HG02678 (cell line): ENCODE data around the gene FBXW9.
"Not testable (repeated sequence)": the region's sequence is repeated elsewhere in the genome, so short reads cannot be mapped to it uniquely, and the experiment has no call there.

Experiments used
- ATAC-seq: cut with Tn5 transposase; IDR thresholded peaks from one replicate; pipeline ENCODE4 v1.9.1; 2021; ENCODE audit warnings: mild to moderate bottlenecking, moderate library complexity; ENCODE audit not compliant: unreplicated experiment

The FBXW9 gene

DNA sequence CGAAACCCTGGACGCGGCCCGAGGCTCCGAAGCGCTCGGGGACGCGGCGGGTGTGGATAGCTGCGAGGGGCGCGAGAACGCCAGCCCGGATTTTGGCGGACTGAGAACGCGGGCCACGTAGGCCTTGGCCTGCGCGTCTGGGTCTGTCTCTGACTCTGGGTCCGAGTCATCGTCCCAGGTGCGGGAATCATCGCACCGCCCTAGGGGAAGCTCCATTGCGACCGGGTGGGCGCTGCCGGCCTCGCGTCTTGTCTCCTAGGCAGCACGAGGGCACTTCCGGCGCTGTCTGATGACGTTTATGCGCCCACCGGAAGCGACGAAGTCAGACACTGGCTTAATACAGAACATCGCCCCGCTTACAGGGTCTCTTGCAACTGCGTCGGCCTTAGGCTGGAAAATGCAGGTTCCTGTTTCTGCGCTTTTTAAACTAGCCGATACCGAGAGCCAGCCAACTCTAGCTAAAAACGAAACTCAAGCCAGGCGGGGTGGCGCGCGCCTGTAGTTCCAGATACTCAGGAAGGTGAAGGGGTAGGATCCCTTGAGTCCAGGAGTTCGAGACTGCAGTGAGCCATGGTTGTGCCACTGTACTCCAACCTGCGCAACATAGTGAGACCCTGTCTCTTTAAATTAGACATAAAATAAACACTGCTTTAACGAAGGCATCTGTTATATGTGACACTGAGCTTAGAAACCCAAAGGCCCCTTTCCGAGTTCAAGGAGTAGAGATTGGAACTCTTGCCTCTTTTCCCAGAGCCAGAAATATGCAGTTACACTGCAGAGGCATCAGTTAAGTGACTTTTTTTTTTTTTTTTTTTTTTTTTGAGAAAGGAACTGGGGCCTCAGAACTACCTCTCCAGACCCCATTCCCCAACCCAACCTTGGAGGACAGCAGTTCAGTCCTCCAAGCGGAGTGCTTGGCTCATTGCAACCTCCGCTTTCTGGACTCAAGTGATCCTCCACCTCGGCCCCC is at the start of gene FBXW9:
FBXW9 (minus strand) TSS at position 266 of the 970 bp plus-strand sequence; CDS start at position 216, 50 bp downstream.
- ATAC-seq: peak; percentile 80

- ATAC-seq: no peak
These were observed 48.9 kb upstream of the FBXW9 start for GRCh38 chr19:12745166-12745897.

DNA sequence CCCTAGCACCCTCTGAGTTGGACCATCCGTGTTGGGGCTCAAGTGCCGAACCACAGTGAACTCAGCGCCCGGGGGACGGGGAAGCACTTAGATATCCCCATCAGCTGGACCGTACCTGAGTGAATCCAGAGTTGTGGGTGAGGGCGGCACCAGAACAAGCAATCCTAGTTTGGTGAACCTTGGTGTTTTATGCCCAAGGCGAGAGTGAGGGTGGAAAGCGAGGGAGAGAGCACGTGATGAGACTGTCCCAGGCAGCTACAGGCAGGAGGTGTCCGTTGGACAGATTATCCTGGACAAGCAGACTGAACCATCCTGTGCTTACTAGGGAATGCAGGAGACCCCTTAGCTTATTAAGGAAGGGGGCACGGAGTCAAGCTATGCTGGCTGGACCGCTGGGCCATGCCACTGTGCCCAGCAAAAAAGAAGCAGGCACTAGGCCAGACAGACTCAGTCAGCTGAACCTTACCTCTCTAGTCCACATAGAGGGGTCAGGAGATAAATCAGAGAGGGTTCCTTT is 41.5 kb upstream of the FBXW9 start:
- ATAC-seq: no peak

DNA sequence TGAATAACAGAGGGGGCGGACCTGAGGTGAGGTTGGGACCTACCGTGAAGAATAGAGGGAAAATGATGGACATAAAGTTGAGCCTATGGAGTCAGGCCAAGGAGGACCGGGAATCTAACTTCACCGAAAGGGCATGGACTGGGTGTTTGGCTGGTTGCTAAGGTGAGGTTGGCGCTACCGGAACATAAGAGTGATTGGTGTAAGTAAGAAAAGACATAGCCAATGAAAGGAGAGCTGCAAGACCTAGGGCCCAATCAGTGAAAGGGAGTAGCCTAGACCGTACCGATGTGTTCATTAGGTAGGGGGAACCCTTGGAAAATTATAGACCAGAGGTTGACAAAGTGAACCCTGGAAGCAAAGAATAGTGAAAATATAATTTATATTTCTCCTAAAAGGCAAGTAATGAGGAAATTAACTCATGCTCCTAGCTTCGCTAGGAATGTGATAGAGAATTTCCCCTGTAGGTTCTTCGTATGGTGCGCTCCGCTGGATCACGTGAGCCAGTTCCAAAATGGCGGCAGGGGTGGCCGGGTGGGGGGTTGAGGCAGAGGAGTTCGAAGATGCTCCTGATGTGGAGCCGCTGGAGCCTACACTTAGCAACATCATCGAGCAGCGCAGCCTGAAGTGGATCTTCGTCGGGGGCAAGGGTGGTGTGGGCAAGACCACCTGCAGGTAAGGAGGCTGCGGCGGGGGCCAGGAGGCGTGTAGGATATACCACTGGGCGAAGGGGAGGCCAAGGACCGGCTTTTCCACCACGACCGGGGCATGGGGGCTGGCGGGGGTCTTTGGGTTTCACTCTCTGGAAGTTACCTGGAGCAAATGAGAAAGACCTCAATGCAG is 40.8 kb upstream of the FBXW9 start, which contains the start of gene GET3:
GET3 (plus strand) TSS at position 503 of the 840 bp plus-strand sequence; CDS start at position 512, 9 bp downstream.
- ATAC-seq: peak; percentile 74

DNA sequence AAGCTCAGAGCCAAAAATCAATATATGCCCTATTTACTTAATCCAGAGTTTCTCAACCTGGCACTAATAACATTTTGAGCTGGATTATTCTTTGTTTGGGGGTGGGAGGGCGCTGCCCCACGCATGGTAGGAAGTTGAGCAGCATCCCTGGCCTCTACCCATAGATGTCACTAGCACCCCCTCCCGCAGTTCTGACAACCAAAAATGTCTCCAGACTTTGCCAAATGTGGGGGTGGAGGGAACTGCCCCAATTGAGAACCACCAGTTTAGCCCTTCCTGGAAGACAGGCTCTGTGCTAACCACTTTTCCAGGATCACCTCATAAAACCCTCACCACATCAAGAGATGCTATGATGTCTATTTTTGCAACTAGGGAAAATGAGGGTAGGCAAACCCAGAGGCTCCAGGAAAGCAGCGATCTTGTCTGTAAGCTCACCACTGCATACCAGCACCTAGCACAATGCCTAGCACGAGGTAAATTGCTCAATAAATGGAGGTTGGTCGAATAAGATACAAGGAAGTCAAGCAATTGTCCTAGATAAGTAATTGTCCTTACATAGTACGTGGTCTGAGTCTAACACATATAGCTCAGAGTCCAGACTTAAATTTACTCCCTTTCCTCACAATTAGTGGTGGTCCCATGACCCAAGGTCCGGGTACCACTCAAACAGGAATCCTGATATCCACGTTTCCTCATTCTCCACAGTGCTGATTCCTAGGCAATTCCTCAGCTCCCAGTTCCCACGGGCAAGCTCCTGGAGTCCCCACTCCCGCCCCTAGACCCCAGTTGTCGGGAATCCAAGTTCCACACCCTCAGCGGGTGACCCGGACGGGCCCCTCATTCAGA is 37.2 kb upstream of the FBXW9 start:
- no peak for ATAC-seq

DNA sequence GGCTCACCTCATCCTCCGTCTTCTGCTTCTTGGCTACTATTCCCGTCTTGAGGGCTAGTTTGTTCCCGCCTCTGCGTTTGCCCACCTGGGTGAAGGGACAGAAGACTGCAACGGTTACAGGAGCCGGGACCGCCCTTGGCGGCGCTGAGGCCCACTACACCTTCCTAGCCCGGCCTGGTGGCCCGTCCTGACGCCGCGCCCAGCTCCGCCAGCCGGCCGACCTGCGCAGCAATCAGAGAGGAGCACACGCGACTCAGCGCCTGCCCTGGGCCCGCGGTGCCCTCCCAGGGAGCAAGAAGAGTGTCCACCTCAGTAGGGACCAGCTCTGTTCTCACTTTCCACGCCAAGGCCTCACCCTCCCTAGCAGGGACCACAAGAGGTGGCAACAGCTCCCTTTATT is 34.9 kb upstream of the FBXW9 start:
- ATAC-seq: no peak

DNA sequence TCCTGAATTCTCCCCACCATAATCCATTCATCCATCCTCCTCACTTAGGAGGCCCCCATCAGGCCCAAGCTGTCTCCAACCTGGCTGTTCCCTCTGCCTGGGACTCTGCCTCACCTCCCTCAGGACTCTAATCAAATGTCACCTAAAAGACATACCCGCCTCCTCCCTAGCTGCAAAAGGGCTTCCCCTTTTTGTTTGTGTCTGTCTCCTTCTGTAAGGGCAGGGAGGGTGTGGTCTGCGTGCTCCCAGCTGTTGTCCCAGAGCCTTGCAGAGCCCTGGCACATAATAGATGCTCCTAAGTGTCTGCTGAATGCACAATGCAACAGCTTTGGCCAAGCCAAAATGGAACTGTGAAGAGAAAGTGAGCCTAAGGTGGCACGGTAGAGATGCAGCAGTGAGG is 33.6 kb upstream of the FBXW9 start:
- ATAC-seq: no peak

- no peak for ATAC-seq
These were observed 31.5 kb upstream of the FBXW9 start for GRCh38 chr19:12727745-12728433.

GRCh38 chr19:12726988-12727316 is 30.5 kb upstream of the FBXW9 start:
- ATAC-seq: no peak

GRCh38 chr19:12725612-12726011 is 29.2 kb upstream of the FBXW9 start:
- ATAC-seq: not testable (repeated sequence)

DNA sequence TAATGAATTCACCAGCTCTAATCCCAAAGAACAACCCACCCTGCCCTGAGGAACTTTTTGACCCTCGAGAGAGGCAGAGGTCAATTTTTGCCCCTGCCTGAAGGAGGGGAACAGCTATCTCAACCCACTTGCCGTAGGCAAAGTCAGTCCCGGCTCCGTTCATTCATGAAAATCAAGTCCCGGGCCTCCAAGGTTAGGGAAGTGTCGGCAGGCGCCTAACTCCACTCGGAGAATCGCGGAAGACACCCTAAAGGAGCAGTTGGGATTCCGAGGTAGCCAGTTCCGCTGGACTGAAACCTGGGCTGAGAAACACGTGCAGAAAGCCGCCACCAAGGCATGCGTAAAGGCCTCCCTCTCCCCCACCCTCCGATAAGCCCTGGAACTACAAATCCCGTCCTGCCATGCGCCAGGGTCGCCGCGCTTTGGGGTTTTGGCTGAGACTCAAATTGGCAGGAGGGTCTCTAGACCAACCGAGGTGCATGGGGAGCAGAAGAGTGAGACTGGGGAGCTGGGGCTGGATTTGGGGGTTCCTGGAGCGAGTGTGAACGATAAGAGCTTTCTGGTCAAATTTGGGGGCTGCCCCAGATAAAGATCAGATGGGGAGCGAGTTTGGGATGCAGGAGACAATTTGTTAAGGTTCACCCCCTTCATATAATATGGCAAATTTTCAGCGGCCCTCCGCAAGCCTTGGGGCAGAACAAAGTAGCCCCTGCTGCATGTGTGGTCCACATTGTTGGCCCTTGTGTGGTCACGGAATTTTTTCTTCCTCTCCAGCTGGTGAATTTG is 27.4 kb upstream of the FBXW9 start, which contains the start of gene TNPO2:
TNPO2 (minus strand) TSS at position 292 of the 786 bp plus-strand sequence. CDS start 2,955 bp downstream, outside the sequence.
- ATAC-seq: no peak

GRCh38 chr19:12723381-12723640 is 26.9 kb upstream of the FBXW9 start:
- no peak for ATAC-seq

- peak; percentile 84 for ATAC-seq
These were observed 26.3 kb upstream of the FBXW9 start for GRCh38 chr19:12722566-12723380.

- ATAC-seq: peak; percentile 31
These were observed 25.5 kb upstream of the FBXW9 start for GRCh38 chr19:12721656-12722565.

- no peak for ATAC-seq
These were observed 24.6 kb upstream of the FBXW9 start for GRCh38 chr19:12720851-12721655.

DNA sequence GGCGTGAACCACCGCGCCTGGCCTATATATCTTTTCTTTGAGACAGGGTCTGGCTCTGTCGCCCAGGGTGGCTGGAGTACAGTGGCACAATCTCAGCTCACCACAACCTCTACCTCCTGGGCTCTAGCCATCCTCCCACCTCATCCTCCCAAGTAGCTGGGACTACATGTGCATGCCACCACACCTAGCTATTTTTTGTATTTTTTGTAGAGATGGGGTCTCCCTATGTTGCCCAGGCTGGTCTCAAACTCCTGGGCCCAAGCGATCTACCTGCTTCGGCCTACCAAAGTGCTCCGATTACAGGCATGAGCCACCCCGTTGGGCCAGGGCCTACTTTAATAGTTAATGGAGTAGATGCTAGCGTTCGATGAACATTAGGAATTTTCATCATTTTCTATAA is 23.9 kb upstream of the FBXW9 start:
- no peak for ATAC-seq
